Muscle of arm (tissue), 12 donors: ENCODE data around the gene UNC13C. TPM values are rescaled to one million over a fixed set of nuclear protein-coding genes. Genes with fewer than 3 reads are reported as not detected.

Experiments
- DNase-seq: peaks from one replicate; pipeline ENCODE4 v3.0.0-alpha.2; 2013
- polyA plus RNA-seq, 12 donors: library from polyadenylated mRNA; unstranded; fragments of 120-200 nt; gene quantifications; one replicate each; pipeline ENCODE4 v1.2.1, GENCODE V29; 2013; ENCODE audit not compliant: insufficient read length in 12 of 12

The UNC13C gene
- polyA plus RNA-seq, 12 donors: 1.0 to 6.4 (median 3.5) TPM; not detected in 1

GRCh38 chr15:54481819-54482218 is 503.6 kb downstream of the UNC13C start:
- DNase-seq: no peak

DNA sequence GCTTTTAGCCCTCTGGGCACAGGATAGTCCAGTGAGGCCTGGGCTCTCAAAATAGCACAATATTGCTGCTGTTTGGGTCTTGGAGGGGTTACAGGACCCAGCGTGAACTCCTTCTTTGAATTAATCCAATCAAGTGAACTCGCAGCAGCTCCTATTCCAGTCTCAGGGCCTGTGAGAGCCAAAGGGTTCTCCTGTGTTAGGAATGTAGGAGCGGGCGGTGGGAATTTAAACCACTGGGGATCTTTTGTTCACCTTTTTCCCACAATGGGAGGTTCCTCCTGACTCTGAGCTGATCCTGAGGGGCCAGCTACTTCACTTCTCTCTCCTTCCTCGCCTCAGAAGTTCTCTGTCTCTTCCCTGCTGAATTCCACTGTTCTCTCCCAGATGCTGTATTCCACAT is 504.0 kb downstream of the UNC13C start:
- no peak for DNase-seq

GRCh38 chr15:54500330-54500729 is 522.1 kb downstream of the UNC13C start:
- DNase-seq: no peak

- no peak for DNase-seq
Measured at GRCh38 chr15:54502416-54503075, 524.3 kb downstream of the UNC13C start.

DNA sequence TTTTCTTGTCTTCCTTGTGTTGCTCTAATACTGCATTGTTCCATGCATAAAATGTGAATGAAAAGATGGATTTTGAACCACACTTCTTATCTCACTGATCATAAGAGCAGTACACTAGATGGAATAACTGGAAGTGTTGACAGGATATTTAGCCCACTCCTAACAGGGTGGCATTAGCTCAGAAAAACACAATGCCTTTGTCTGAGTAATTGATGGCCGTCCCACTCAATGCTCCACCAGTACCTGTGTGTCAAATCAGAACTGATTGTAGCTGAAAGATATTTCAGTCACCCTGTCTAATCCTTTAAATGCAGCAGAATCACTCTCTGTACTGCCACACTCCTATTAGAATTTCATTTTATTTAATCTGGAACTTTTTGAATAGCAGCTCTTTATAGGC is 526.5 kb downstream of the UNC13C start:
- DNase-seq: no peak

GRCh38 chr15:54506977-54507524 is 528.8 kb downstream of the UNC13C start:
- DNase-seq: no peak

DNA sequence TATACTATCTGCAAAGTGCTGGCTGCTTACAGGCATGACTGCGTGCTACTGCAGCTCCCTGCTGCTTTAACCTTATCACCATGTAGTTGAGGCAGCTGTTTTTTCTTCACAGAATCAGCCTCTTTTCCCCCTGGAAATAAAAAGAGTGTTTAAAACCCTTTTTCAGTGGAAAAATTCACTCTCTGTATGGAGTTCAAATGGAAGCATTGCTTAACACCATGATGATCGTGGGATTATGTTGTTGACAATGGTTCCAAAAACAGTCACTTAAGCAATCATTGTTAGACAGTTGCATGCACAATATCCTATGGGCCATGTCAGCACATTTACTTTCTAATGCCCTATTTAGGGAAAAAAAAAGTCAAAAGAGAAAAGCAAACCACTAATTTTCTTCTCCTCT is 536.4 kb downstream of the UNC13C start:
- no peak for DNase-seq

DNA sequence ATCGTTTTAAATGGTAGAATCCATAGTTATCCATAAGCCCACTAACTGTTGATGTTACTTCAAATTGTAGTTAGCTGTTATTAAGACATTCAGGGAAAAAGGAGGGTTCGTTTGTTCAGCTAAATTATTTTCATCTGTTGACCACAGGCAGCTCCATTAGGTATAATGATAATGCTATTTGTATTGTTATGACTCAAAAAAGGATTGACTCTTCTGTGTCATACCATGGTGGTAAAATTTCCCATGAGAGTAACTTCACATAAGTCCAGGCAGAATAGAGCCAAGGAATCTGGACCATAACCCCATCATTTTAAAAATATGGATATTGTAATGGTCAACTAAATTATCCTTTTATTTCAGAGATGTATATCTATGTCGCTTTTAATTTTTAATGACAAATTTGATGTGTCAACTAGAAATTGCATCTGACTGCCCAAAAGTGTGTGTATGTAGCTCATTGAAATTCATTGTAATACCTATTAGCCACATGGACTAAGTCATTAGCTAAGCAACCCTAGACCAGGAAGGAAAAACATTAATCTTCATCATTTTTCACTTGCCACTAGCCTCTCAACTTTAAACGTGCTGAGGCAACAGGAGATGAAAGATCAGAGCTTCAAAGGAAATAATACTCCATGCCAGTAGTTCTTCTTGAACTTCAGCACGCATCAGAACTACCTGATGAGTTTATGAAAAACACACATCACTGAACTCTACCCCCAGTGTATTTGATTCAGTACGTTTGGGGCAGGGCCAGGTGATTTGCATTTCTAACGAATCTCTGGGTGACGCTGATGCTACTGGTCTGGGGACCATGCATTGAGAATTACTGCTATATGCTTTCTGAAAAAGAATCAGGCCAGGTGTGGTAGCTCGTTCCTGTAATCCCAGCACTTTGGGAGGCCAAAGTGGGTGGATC is 537.7 kb downstream of the UNC13C start:
- DNase-seq: no peak

GRCh38 chr15:54517366-54517765 is 539.1 kb downstream of the UNC13C start:
- no peak for DNase-seq

GRCh38 chr15:54518156-54518882 is 540.1 kb downstream of the UNC13C start:
- DNase-seq: no peak

DNA sequence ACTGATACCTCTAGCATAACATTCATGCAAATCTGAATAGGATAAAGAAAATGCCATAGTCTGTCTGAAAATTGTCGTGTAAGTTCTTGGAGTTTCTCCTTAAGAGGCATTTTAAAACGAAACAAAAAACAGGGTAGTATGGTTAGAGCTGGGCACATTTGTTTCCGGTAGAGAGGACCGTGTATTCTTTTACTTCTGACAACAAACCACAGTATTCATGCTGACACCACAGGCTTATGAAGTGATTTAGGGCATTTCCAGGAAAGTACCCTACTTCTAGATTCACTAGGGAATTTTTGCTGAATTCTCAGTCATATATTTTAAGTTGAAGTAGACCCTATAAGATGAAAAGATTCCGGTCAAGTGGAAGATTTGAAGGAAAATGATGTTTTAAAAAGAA is 541.3 kb downstream of the UNC13C start:
- DNase-seq: no peak

DNA sequence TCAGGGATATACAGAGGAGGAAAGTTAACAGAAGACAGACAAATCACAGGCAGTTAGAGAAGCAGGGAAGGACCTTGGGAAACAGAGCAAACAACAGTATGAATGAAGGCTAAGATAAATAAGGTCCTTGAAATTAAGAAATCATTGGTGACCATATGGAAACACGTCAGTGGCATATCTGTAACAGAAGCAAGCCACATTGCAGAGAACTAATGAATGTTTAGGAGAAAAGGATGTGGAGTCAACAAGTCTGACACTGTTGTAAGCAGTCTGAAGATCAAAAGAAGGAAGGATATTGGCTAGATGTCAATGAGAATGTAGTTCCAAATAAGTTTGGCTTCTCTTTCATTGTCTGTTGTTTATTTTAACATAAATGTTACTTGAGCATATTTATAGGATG is 542.4 kb downstream of the UNC13C start:
- DNase-seq: no peak

- DNase-seq: no peak
Measured at GRCh38 chr15:54521206-54521605, 543.0 kb downstream of the UNC13C start.

DNA sequence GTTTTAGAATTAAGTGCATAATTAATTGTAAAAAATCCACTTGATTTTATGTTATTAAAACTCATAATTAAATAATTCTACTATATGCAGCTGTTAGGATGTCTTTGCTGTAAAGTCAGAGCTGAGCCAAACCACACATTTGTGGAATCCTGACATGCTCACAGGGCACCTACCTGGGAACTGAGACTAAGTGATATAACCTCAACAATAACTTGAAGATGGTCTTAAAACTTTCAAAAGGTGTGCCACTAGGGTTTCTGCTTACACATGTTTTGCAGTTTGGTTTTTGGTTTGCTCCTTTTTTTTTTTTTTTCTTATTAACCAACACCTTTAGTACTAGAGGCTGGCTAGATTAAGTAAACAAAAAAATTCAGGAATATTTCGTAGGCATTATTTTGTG is 549.8 kb downstream of the UNC13C start:
- no peak for DNase-seq

DNA sequence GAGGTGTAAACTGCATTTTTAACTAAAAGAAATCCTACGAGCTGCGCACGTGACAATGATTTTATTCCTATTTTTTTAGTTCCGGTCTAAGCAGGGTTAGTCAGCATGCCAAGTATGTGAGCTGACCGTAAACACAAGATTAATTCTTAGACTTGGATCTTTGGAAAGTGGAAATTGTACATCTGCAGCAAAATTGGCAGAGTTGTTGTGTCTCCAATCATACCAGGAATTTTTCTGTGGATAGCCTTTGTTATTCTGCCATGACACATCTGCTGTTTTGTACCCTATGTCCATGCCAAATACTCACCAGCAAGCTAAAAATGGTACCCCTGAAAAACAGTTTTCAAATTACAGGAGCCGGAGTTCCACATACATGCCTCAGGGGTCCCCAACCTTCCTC is 562.5 kb downstream of the UNC13C start:
- DNase-seq: peak; percentile 46

- no peak for DNase-seq
Measured at GRCh38 chr15:54547491-54547890, 569.2 kb downstream of the UNC13C start.

DNA sequence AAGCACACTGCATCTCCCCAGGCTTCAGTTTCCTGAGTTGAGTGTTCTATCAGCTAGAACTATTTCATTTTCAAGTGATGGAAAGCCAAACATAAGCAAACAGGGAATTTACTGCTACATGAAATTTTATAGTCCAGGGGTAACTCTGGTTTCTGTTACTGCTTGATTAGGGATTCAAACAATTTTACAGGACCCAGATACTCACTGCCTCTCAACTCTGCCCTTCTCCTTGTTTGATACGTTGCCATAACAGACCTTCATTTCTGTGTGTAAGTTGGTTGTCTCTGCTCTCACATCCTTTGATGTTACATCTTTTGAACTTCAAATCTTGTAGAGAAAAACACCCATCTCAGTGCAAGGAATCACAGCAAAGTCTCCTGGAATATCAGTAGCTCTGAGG is 572.7 kb downstream of the UNC13C start:
- no peak for DNase-seq

GRCh38 chr15:54556231-54556630 is 578.0 kb downstream of the UNC13C start:
- DNase-seq: no peak

- no peak for DNase-seq
Measured at GRCh38 chr15:54559405-54560069, 581.3 kb downstream of the UNC13C start.

DNA sequence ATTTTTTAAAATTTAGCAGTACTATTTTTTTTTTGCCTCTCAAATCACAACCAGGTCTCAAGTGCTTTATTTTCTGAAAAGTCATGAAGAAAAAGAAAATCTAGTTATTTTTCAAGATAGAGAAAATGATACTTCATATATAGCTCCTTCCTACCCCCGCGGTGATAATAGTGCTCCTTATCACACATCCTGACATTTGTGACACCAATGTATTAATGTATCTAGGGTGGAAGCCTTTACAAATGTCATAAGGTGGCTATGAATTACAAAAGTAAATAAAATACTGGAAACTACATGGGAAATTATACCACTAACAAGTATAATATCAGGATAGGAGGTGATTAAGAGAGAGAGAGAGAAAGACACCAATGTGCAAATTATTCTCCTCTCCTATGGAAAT is 582.2 kb downstream of the UNC13C start:
- DNase-seq: no peak

DNA sequence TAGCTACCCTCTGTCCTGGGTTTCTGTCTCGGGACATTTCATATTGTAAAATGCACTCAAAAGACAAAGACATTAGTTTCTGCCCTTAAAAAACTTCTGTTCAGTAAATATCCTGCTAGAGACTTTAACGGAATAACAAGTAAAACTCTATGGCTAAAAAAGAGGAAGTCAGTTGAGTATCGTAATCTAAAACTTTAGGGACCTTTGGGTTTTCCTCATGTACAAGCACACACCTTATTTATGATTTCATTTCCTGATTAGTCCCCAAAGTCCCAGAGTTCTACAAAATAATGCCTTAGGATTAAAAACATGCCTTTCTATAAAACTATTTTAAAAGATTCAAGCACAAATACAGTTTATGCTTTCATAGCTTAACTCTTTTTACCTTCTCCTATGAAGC is 585.9 kb downstream of the UNC13C start:
- DNase-seq: no peak

GRCh38 chr15:54566654-54567053 is 588.4 kb downstream of the UNC13C start:
- no peak for DNase-seq
